AG09319 (cell line): ENCODE data around the gene RTN1.

Source experiments
- DNase-seq: peaks from one replicate; pipeline ENCODE4 v3.0.0-alpha.2; 2010; ENCODE audit warnings: low read depth; ENCODE audit errors: extremely low read depth
- CTCF ChIP-seq: IDR thresholded peaks from 2 replicates; pipeline ENCODE4 v1.5.1; 2011; ENCODE audit warnings: low read depth, mild to moderate bottlenecking, inconsistent platforms, low read length, moderate library complexity

RTN1 gene

GRCh38 chr14:59705245-59705644 is 165.3 kb downstream of the RTN1 start:
- no peak for TF ChIP-seq CTCF
- no peak for DNase-seq

- TF ChIP-seq CTCF, result no peak
- DNase-seq, result no peak
Observed at GRCh38 chr14:59704054-59704645, 166.4 kb downstream of the RTN1 start.

GRCh38 chr14:59699442-59699841 is 171.1 kb downstream of the RTN1 start:
- no peak for DNase-seq
- no peak for TF ChIP-seq CTCF

GRCh38 chr14:59698793-59699192 is 171.8 kb downstream of the RTN1 start:
- no peak for TF ChIP-seq CTCF
- no peak for DNase-seq

- TF ChIP-seq CTCF, result no peak
- DNase-seq, result no peak
Observed at GRCh38 chr14:59695198-59695597, 175.4 kb downstream of the RTN1 start.

- TF ChIP-seq CTCF, result no peak
- DNase-seq, result no peak
Observed at GRCh38 chr14:59691266-59691665, 179.3 kb downstream of the RTN1 start.

GRCh38 chr14:59690426-59690825 is 180.2 kb downstream of the RTN1 start:
- no peak for DNase-seq
- TF ChIP-seq CTCF, result no peak
